MCF 10A (cell line): ENCODE results near the gene PJA1. TPM values are rescaled to one million over a fixed set of nuclear protein-coding genes. Genes with fewer than 3 reads are reported as not detected.

ENCODE experiments used
- BruUV-seq: library from RNA; stranded (reverse); fragments of 400-500 nt; replicated peaks from 2 replicates; lab custom pipeline; 2021; lab: Mats Ljungman, UMichigan
- CTCF ChIA-PET: fragments of 300-600 bp; sonication (Branson Sonifier 250); formaldehyde crosslinking; extraction: SDS; loops from one replicate; lab custom pipeline; 2021; ENCODE audit warnings: antibody characterized with exemption, inconsistent platforms; lab: Yijun Ruan, JAX
- POLR2A ChIA-PET: fragments of 300-600, 350-650 bp; sonication (Branson Sonifier 250); formaldehyde crosslinking; extraction: SDS; loops from one replicate; lab custom pipeline; 2020; ENCODE audit warnings: antibody characterized with exemption, inconsistent platforms; lab: Yijun Ruan, JAX
- DNase-seq: peaks from one replicate; pipeline ENCODE4 v3.0.0-alpha.2; 2018; ENCODE audit not compliant: unreplicated experiment
- H3K27ac Mint-ChIP-seq: one replicate; pipeline ENCODE4 v1.8.0; 2022; ENCODE audit warnings: mild to moderate bottlenecking, low read depth, mixed read lengths; ENCODE audit not compliant: unreplicated experiment
- H3K27me3 Mint-ChIP-seq: one replicate; pipeline ENCODE4 v1.8.0; 2022; ENCODE audit warnings: mixed read lengths; ENCODE audit not compliant: insufficient read depth, unreplicated experiment
- H3K36me3 Mint-ChIP-seq: one replicate; pipeline ENCODE4 v1.8.0; 2022; ENCODE audit warnings: mild to moderate bottlenecking, moderate library complexity, mixed read lengths; ENCODE audit not compliant: insufficient read depth, unreplicated experiment
- H3K4me1 Mint-ChIP-seq: one replicate; pipeline ENCODE4 v1.8.0; 2022; ENCODE audit warnings: mixed read lengths; ENCODE audit not compliant: insufficient read depth, unreplicated experiment
- H3K4me3 Mint-ChIP-seq: one replicate; pipeline ENCODE4 v1.8.0; 2022; ENCODE audit warnings: mild to moderate bottlenecking, moderate library complexity, mixed read lengths; ENCODE audit not compliant: unreplicated experiment
- H3K9me3 Mint-ChIP-seq: one replicate; pipeline ENCODE4 v1.8.0; 2022; ENCODE audit warnings: mixed read lengths; ENCODE audit not compliant: unreplicated experiment
- CTCF ChIP-seq: fragments of 200-600 bp; IDR thresholded peaks from one replicate; pipeline ENCODE4 v1.8.0; 2022; ENCODE audit warnings: antibody characterized with exemption, mild to moderate bottlenecking; ENCODE audit not compliant: unreplicated experiment
- intact Hi-C: fragments of 100-400 bp; cut with micrococcal nuclease; formaldehyde crosslinking; loops from 2 replicates; pipeline ENCODE4 v1.14.1; 2022
- total RNA-seq: library from RNA; stranded (reverse); gene quantifications from 2 replicates; pipeline ENCODE4 v1.2.3, GENCODE V29; 2022

Gene PJA1
- total RNA-seq, 1 experiment from 2014 or later: 12.6 TPM

GRCh38 chrX:69153060-69153730 is 12.1 kb downstream of the PJA1 start:
- no TSS peak for BruUV-seq
- DNase-seq: no peak
- no peak for TF ChIP-seq CTCF
- ChIA-PET POLR2A (interaction anchor here (0.6 kb wide), 1 partner anchor 27 kb away, joined by 3 read pairs; no protein-coding TSS in a partner anchor), CTCF (interaction anchor here (1.2 to 1.3 kb wide), 2 partner anchors 13 to 69 kb away, joined by 3 to 4 read pairs; no protein-coding TSS in a partner anchor)
- Mint-ChIP-seq H3K27me3 (peaks cover 58% of the 10 kb centered on the region), H3K27ac (peak overlapping the region; percentile 33), H3K9me3 (no peaks in the 10 kb centered on the region), H3K4me3 (no peak overlapping the region), H3K4me1 (no peaks in the 10 kb centered on the region), H3K36me3 (peaks cover 6% of the 10 kb centered on the region)
- intact Hi-C loops: no loop called here

GRCh38 chrX:69152417-69152841 is 12.8 kb downstream of the PJA1 start:
- no peaks in the 10 kb centered on the region for H3K9me3 Mint-ChIP-seq
- CTCF ChIA-PET: interaction anchor here (0.7 to 1.2 kb wide), 2 partner anchors 70 to 113 kb away, joined by 3 to 4 read pairs; no protein-coding TSS in a partner anchor
- peaks cover 58% of the 10 kb centered on the region for H3K27me3 Mint-ChIP-seq
- POLR2A ChIA-PET: interaction anchor here (1.3 kb wide), 1 partner anchor 33 kb away, joined by 4 read pairs; no protein-coding TSS in a partner anchor
- TF ChIP-seq CTCF: no peak
- H3K4me1 Mint-ChIP-seq: no peaks in the 10 kb centered on the region
- peaks cover 6% of the 10 kb centered on the region for H3K36me3 Mint-ChIP-seq
- no TSS peak for BruUV-seq
- intact Hi-C loops: no loop called here
- H3K27ac Mint-ChIP-seq: no peak overlapping the region
- DNase-seq: peak; percentile 22
- H3K4me3 Mint-ChIP-seq: no peak overlapping the region

GRCh38 chrX:69151866-69152284 is 13.4 kb downstream of the PJA1 start:
- no TSS peak for BruUV-seq
- POLR2A ChIA-PET: interaction anchor here (1.3 kb wide), 1 partner anchor 33 kb away, joined by 4 read pairs; no protein-coding TSS in a partner anchor
- no peak for DNase-seq
- no peak overlapping the region for H3K4me3 Mint-ChIP-seq
- CTCF ChIA-PET: interaction anchor here (0.7 to 1.2 kb wide), 2 partner anchors 70 to 112 kb away, joined by 3 to 4 read pairs; no protein-coding TSS in a partner anchor
- no peaks in the 10 kb centered on the region for H3K9me3 Mint-ChIP-seq
- no peak overlapping the region for H3K27ac Mint-ChIP-seq
- intact Hi-C loops: no loop called here
- H3K27me3 Mint-ChIP-seq: peaks cover 54% of the 10 kb centered on the region
- H3K36me3 Mint-ChIP-seq: peaks cover 6% of the 10 kb centered on the region
- no peaks in the 10 kb centered on the region for H3K4me1 Mint-ChIP-seq
- TF ChIP-seq CTCF: no peak

GRCh38 chrX:69150281-69150960 is 14.8 kb downstream of the PJA1 start:
- peak; percentile 61 for DNase-seq
- intact Hi-C loops: no loop called here
- no peaks in the 10 kb centered on the region for H3K4me1 Mint-ChIP-seq
- no peak overlapping the region for H3K4me3 Mint-ChIP-seq
- no TSS peak for BruUV-seq
- H3K9me3 Mint-ChIP-seq: no peaks in the 10 kb centered on the region
- POLR2A ChIA-PET: no interaction called here
- CTCF ChIA-PET: interaction anchor here (0.6 kb wide), 1 partner anchor 909 kb away, joined by 3 read pairs; no protein-coding TSS in a partner anchor
- no peak overlapping the region for H3K27ac Mint-ChIP-seq
- H3K36me3 Mint-ChIP-seq: no peaks in the 10 kb centered on the region
- peaks cover 40% of the 10 kb centered on the region for H3K27me3 Mint-ChIP-seq
- TF ChIP-seq CTCF: no peak
